Measurements from ENCODE around the gene SLC8A1.

Gene SLC8A1

DNA sequence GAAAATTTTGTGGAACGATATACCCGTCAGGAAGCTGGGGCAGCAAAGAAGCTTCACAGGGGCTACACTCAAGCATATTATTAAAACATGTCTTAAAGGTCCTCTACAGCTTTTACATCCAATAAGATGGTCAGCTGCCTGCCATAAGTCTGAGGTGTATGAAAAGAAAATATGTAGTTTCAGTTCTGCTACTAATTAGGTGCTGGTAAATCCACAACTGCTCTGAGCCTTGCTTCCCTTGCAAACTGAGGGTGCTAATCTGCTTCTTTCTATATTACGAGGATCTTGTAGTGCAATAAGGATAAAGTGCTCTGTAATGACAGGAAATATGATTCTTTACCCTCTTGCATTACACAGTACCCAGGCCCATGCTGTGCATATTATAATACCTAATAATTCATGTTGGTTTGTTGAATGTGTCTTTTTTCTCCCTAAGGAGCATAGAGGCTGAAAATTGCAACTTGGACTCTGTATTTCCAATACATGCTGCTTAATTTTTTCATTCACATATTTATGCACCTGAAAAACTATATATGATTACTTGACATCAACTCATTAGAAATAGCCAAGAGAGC lies 14.5 kb upstream of the SLC8A1 start:
- H3K9me3 ChIP-seq (ENCODE audit: control insufficient read depth, low read length), result no peaks in the 10 kb centered on the region

DNA sequence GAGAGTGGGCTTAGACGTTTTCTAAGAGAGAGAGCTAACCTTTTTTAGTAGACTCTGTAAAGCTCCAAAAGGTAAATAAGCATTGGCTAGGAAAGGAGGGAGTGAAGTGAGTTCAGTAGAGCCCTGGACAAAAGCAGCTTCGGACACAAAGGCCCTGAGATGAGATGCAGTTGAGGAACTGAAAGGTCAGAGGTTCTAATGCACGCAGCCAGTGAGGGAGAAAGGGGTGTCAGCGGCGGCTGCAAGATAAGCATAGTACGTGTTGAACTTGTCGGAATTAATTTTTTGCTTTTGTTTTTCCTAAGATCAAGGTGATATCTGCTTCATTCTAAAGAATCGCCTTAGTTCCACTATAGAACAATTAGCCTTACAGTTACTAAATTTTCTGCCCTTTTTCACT lies 11.2 kb upstream of the SLC8A1 start:
- Histone ChIP-seq H3K4me1 (ENCODE audit: control insufficient read depth, insufficient read depth, low read length, poor library complexity, severe bottlenecking) (no peaks in the 10 kb centered on the region), H3K27me3 (replicated peaks; ENCODE audit: control insufficient read depth, insufficient read depth, low read length, poor library complexity, severe bottlenecking) (no peaks in the 10 kb centered on the region), H3K36me3 (ENCODE audit: control insufficient read depth, insufficient read depth, low read length) (no peaks in the 10 kb centered on the region), H3K27ac (ENCODE audit: insufficient read depth, low read length, poor library complexity, severe bottlenecking) (no peak overlapping the region), H3K4me3 (ENCODE audit: insufficient read depth, low read depth, low read length, poor library complexity, severe bottlenecking) (no peak overlapping the region), H3K9me3 (ENCODE audit: control insufficient read depth, low read length) (no peaks in the 10 kb centered on the region)
- no peak for DNase-seq

More for the DNA sequence above, 14.5 kb upstream of the SLC8A1 start:
- H3K36me3 ChIP-seq (ENCODE audit: control insufficient read depth, insufficient read depth, low read length), result no peaks in the 10 kb centered on the region
- no peak overlapping the region for H3K27ac ChIP-seq (ENCODE audit: insufficient read depth, low read length, poor library complexity, severe bottlenecking)
- H3K4me3 ChIP-seq (ENCODE audit: insufficient read depth, low read depth, low read length, poor library complexity, severe bottlenecking), result no peak overlapping the region
- no peaks in the 10 kb centered on the region for H3K4me1 ChIP-seq (ENCODE audit: control insufficient read depth, insufficient read depth, low read length, poor library complexity, severe bottlenecking)
- no peak for DNase-seq
- no peaks in the 10 kb centered on the region for H3K27me3 ChIP-seq (replicated peaks; ENCODE audit: control insufficient read depth, insufficient read depth, low read length, poor library complexity, severe bottlenecking)

DNA sequence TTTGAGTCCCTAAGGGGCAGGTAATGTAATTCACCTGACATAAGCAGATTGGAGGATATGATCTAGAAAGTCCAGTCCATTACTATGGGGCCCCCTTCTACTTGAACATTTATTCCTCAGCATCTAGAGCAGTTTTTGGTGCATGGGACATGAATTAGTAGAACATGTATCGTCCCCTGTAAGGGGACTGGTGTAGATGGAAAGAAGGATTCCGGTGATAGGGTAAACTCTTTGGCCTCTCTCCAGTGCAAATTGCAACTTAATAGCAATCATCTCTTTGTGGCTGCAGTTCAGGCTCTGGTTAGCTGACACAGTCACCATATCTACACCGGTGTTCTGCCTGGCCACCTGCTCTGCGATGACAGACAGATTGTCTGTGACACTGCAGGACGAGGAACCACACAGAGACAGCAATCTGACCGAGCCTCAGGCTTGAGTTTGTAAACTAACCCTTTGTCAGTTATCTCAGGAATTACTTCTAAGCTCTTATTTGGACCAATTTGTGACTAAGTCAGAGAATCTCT lies 6.4 kb upstream of the SLC8A1 start:
- no peaks in the 10 kb centered on the region for H3K36me3 ChIP-seq (ENCODE audit: control insufficient read depth, insufficient read depth, low read length)
- no peak overlapping the region for H3K4me3 ChIP-seq (ENCODE audit: insufficient read depth, low read depth, low read length, poor library complexity, severe bottlenecking)
- no peaks in the 10 kb centered on the region for H3K9me3 ChIP-seq (ENCODE audit: control insufficient read depth, low read length)
- H3K4me1 ChIP-seq (ENCODE audit: control insufficient read depth, insufficient read depth, low read length, poor library complexity, severe bottlenecking), result no peaks in the 10 kb centered on the region
- DNase-seq, result no peak
- no peak overlapping the region for H3K27ac ChIP-seq (ENCODE audit: insufficient read depth, low read length, poor library complexity, severe bottlenecking)
- H3K27me3 ChIP-seq (replicated peaks; ENCODE audit: control insufficient read depth, insufficient read depth, low read length, poor library complexity, severe bottlenecking), result no peaks in the 10 kb centered on the region

DNA sequence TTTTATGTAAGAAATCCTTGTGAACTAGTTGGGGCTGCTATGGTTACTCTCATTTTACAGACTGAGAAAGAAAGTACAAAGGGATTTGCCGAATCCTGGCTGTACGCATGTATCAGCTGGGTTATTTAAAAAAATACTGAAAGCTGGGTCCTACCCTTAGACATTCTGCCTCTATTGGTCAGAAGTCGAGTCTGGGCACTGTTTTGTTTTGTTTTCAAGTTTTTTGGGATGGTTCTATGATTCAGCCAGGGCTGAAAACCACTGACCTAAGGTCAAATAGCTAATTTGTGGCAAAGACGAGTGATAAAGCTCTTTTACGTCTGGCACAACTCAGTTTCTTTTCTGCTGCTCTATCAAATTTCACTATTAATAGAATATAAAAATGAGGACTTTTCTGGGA lies 5.9 kb upstream of the SLC8A1 start:
- Histone ChIP-seq H3K27ac (ENCODE audit: insufficient read depth, low read length, poor library complexity, severe bottlenecking) (no peak overlapping the region), H3K4me3 (ENCODE audit: insufficient read depth, low read depth, low read length, poor library complexity, severe bottlenecking) (no peak overlapping the region), H3K4me1 (ENCODE audit: control insufficient read depth, insufficient read depth, low read length, poor library complexity, severe bottlenecking) (no peaks in the 10 kb centered on the region), H3K36me3 (ENCODE audit: control insufficient read depth, insufficient read depth, low read length) (no peaks in the 10 kb centered on the region), H3K9me3 (ENCODE audit: control insufficient read depth, low read length) (no peaks in the 10 kb centered on the region), H3K27me3 (replicated peaks; ENCODE audit: control insufficient read depth, insufficient read depth, low read length, poor library complexity, severe bottlenecking) (no peaks in the 10 kb centered on the region)
- DNase-seq, result no peak

DNA sequence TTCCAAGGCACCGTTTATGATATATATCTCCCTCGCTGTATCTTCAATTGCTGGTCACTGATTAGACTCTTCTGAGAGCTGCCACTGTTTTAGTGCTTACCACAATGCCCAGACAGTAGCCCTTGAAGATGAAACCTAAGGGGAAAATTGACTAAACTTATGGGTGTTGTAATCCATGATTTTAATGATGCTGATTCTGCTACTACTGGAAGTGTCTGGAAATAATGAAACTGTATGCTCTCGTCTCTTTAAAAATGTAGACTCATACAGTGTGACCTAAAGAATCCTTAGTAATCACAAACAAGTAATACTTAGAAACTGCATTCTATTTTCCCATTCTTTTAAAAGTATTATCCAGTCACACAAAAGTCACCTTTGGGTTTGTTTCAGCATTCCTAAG lies 5.5 kb upstream of the SLC8A1 start:
- no peaks in the 10 kb centered on the region for H3K27me3 ChIP-seq (replicated peaks; ENCODE audit: control insufficient read depth, insufficient read depth, low read length, poor library complexity, severe bottlenecking)
- H3K9me3 ChIP-seq (ENCODE audit: control insufficient read depth, low read length), result no peaks in the 10 kb centered on the region
- H3K4me1 ChIP-seq (ENCODE audit: control insufficient read depth, insufficient read depth, low read length, poor library complexity, severe bottlenecking), result no peaks in the 10 kb centered on the region
- no peaks in the 10 kb centered on the region for H3K36me3 ChIP-seq (ENCODE audit: control insufficient read depth, insufficient read depth, low read length)
- DNase-seq, result no peak
- H3K4me3 ChIP-seq (ENCODE audit: insufficient read depth, low read depth, low read length, poor library complexity, severe bottlenecking), result no peak overlapping the region
- H3K27ac ChIP-seq (ENCODE audit: insufficient read depth, low read length, poor library complexity, severe bottlenecking), result no peak overlapping the region

DNA sequence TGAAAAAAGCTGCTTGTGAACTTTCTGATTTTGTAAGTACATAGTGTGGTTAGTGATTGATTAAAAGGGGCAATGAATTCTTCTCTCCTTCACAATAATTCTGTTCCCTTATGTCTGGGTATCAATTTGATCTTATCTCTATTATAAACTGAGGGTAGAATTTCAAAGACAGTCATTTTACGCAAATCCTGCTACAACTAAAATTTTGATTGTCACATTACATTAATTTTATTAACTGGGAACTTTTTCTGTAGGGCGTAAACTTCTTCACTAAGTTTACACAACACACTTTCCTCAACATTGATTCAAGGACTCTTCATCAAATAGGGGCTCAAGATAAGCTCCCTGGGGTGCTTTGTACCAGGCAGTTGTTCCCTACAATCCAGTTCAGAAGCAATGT lies 5.0 kb upstream of the SLC8A1 start:
- Histone ChIP-seq H3K36me3 (ENCODE audit: control insufficient read depth, insufficient read depth, low read length) (no peaks in the 10 kb centered on the region), H3K4me1 (ENCODE audit: control insufficient read depth, insufficient read depth, low read length, poor library complexity, severe bottlenecking) (no peaks in the 10 kb centered on the region), H3K9me3 (ENCODE audit: control insufficient read depth, low read length) (no peaks in the 10 kb centered on the region), H3K4me3 (ENCODE audit: insufficient read depth, low read depth, low read length, poor library complexity, severe bottlenecking) (no peak overlapping the region), H3K27me3 (replicated peaks; ENCODE audit: control insufficient read depth, insufficient read depth, low read length, poor library complexity, severe bottlenecking) (no peaks in the 10 kb centered on the region), H3K27ac (ENCODE audit: insufficient read depth, low read length, poor library complexity, severe bottlenecking) (no peak overlapping the region)
- no peak for DNase-seq

DNA sequence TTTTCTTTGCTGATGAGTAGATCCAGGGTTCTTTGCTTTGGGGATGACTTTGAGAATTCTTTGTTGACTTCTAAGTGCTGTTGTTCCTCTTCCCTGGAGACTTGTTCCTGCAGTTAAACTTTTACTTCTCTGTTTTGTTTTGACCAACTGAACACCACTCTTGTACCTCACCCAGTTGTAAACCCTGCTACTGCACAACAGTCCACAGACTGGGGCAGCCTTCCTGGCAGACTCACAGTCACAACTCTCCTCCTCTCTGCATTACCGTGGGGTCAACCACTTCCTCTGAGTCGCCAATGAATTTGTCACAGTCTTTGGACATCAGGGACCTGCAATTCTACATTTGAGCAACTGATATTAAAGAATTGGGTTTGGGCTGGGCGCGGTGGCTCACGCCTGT lies 3.8 kb upstream of the SLC8A1 start:
- Histone ChIP-seq H3K4me3 (ENCODE audit: insufficient read depth, low read depth, low read length, poor library complexity, severe bottlenecking) (no peak overlapping the region), H3K27me3 (replicated peaks; ENCODE audit: control insufficient read depth, insufficient read depth, low read length, poor library complexity, severe bottlenecking) (no peaks in the 10 kb centered on the region), H3K4me1 (ENCODE audit: control insufficient read depth, insufficient read depth, low read length, poor library complexity, severe bottlenecking) (no peaks in the 10 kb centered on the region), H3K9me3 (ENCODE audit: control insufficient read depth, low read length) (no peaks in the 10 kb centered on the region), H3K36me3 (ENCODE audit: control insufficient read depth, insufficient read depth, low read length) (no peaks in the 10 kb centered on the region), H3K27ac (ENCODE audit: insufficient read depth, low read length, poor library complexity, severe bottlenecking) (no peak overlapping the region)
- DNase-seq, result no peak

DNA sequence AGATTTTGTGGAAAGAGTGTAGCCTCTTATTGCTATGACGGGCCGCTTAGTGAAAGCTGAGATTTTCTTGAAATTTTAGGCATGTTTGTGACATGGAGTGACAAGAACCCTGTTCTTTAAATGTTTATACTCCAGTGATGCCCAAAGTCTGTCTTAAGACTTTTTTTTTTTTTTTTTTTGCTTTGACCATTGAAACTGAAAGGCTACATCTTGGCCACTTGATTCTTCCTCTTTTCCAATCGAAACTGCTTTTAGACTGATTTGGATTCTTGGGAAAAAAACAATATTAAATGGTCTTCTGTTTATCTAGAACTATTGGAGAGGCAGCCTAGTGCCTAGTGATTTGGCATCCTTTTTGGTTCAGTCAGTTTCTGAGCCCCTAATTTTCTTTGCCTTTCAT lies 2.4 kb upstream of the SLC8A1 start:
- no peaks in the 10 kb centered on the region for H3K9me3 ChIP-seq (ENCODE audit: control insufficient read depth, low read length)
- no peaks in the 10 kb centered on the region for H3K36me3 ChIP-seq (ENCODE audit: control insufficient read depth, insufficient read depth, low read length)
- no peak overlapping the region for H3K27ac ChIP-seq (ENCODE audit: insufficient read depth, low read length, poor library complexity, severe bottlenecking)
- no peaks in the 10 kb centered on the region for H3K4me1 ChIP-seq (ENCODE audit: control insufficient read depth, insufficient read depth, low read length, poor library complexity, severe bottlenecking)
- H3K4me3 ChIP-seq (ENCODE audit: insufficient read depth, low read depth, low read length, poor library complexity, severe bottlenecking), result no peak overlapping the region
- DNase-seq, result no peak
- H3K27me3 ChIP-seq (replicated peaks; ENCODE audit: control insufficient read depth, insufficient read depth, low read length, poor library complexity, severe bottlenecking), result no peaks in the 10 kb centered on the region

DNA sequence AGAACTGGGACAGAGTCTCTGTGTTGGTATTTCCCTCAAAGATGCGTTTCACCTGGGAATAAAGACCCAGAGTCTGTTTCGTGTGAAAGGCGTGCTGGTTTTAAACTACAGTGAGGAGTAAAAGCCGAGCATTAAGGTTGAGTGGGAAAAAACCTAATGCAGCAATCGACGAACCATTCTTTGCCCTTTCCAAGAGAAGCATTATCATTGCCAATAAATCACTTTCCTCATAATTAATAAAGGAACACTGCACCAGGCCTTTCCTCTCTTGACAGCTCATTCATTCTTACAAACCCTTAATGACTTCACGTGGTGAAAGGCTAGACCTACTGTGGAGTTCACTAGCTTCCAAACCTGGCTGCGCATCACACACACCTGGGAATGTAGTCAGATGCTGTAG lies 896 bp upstream of the SLC8A1 start:
- DNase-seq, result no peak
- no peak overlapping the region for H3K27ac ChIP-seq (ENCODE audit: insufficient read depth, low read length, poor library complexity, severe bottlenecking)
- H3K36me3 ChIP-seq (ENCODE audit: control insufficient read depth, insufficient read depth, low read length), result no peaks in the 10 kb centered on the region
- H3K4me1 ChIP-seq (ENCODE audit: control insufficient read depth, insufficient read depth, low read length, poor library complexity, severe bottlenecking), result no peaks in the 10 kb centered on the region
- H3K27me3 ChIP-seq (replicated peaks; ENCODE audit: control insufficient read depth, insufficient read depth, low read length, poor library complexity, severe bottlenecking), result no peaks in the 10 kb centered on the region
- no peaks in the 10 kb centered on the region for H3K9me3 ChIP-seq (ENCODE audit: control insufficient read depth, low read length)
- no peak overlapping the region for H3K4me3 ChIP-seq (ENCODE audit: insufficient read depth, low read depth, low read length, poor library complexity, severe bottlenecking)

DNA sequence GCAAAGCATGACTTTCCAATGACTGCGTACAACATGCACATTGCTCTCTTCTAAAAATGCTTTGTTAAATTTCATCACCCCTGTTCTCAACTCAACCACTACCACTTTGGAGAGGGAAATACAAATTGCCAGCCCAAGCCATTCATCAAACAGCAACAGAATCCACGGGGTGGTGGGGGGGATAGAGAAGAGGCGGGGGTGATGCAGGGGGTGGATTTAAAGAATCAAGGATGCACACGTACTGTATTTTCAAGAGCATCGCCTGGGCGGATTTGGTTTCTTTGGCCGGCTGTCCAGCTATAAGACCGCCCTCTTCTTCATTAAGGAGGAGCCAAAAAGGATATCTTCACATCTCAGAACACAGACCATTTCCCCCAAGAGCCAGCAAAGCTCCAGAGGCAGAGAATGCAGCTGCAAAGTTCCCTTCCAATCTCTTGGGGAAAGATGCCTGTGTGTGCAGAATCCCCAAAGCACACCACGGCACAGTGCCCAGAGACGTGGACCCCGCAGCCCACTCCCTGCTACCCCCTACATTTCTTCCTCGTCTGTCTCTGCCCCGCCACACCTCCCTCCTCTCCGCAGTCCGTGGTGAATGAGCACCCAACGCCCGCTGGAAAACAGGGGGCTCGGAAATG lies 977 bp downstream of the SLC8A1 start:
- no peak for DNase-seq
- Histone ChIP-seq H3K27ac (ENCODE audit: insufficient read depth, low read length, poor library complexity, severe bottlenecking) (no peak overlapping the region), H3K27me3 (replicated peaks; ENCODE audit: control insufficient read depth, insufficient read depth, low read length, poor library complexity, severe bottlenecking) (no peaks in the 10 kb centered on the region), H3K4me3 (ENCODE audit: insufficient read depth, low read depth, low read length, poor library complexity, severe bottlenecking) (no peak overlapping the region), H3K36me3 (ENCODE audit: control insufficient read depth, insufficient read depth, low read length) (no peaks in the 10 kb centered on the region), H3K4me1 (ENCODE audit: control insufficient read depth, insufficient read depth, low read length, poor library complexity, severe bottlenecking) (no peaks in the 10 kb centered on the region), H3K9me3 (ENCODE audit: control insufficient read depth, low read length) (no peaks in the 10 kb centered on the region)
